GM10266 (cell line): ENCODE measurements around the gene SCN11A.
"Not testable (repeated sequence)": the region's sequence is repeated elsewhere in the genome, so short reads cannot be mapped to it uniquely, and the experiment has no call there.

ENCODE experiments used
- DNase-seq: peaks from one replicate; pipeline ENCODE4 v3.0.0; 2012; ENCODE audit errors: extremely low spot score
- TF ChIP-seq, protein P1 (sequence below): IDR thresholded peaks from 2 replicates; pipeline ENCODE4 v1.5.1; 2012; ENCODE audit warnings: mild to moderate bottlenecking, low read depth; ENCODE audit not compliant: control insufficient read depth, insufficient read depth; ENCODE audit errors: missing control alignments

The SCN11A gene

DNA sequence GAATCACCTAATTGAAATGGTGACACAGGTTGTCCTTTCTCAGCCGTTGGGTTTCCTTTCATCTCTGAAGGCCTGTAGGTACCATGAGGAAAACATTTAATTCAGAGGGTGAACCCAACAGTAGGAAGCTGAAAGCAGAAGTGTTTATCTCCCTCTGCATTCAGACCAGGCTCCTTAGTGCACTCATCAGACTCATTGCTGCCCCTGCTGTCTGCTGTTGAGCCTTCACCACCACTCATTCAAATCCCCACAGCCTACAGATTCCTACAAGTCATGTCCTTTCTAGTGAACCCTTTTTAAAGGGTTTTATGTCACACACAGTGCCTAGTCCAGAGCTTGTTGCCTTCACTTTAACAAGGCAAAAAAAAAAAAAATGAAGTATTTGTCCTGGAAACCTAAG lies 13.5 kb upstream of the SCN11A start:
- DNase-seq = peak; percentile 61
- TF ChIP-seq, protein P1, sequence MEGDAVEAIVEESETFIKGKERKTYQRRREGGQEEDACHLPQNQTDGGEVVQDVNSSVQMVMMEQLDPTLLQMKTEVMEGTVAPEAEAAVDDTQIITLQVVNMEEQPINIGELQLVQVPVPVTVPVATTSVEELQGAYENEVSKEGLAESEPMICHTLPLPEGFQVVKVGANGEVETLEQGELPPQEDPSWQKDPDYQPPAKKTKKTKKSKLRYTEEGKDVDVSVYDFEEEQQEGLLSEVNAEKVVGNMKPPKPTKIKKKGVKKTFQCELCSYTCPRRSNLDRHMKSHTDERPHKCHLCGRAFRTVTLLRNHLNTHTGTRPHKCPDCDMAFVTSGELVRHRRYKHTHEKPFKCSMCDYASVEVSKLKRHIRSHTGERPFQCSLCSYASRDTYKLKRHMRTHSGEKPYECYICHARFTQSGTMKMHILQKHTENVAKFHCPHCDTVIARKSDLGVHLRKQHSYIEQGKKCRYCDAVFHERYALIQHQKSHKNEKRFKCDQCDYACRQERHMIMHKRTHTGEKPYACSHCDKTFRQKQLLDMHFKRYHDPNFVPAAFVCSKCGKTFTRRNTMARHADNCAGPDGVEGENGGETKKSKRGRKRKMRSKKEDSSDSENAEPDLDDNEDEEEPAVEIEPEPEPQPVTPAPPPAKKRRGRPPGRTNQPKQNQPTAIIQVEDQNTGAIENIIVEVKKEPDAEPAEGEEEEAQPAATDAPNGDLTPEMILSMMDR = peak; percentile 54

- no peak for DNase-seq
- TF ChIP-seq, protein P1 = no peak
Observed at GRCh38 chr3:39064646-39065045, 12.9 kb upstream of the SCN11A start.

- DNase-seq = no peak
- TF ChIP-seq, protein P1 = no peak
Observed at GRCh38 chr3:39063143-39063542, 11.4 kb upstream of the SCN11A start.

DNA sequence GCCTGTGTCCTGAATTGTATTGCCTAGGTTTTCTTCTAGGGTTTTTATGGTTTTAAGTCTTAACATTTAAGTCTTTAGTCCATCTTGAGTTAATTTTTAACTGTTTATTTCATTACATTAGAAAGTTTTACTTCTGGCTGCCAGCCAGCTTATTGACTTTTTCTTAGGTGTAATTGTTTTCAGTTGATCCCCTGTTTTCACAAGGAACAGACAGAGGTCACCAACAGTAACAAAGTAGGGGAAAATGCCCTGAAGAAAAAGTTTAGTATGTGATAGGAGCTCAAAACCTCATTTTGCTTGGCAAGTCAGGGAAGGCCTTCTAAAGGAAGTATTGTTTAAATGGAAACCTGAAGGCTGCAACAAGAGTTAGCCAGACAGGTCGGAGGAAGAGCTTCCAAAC lies 10.4 kb upstream of the SCN11A start:
- TF ChIP-seq, protein P1 = no peak
- no peak for DNase-seq

DNA sequence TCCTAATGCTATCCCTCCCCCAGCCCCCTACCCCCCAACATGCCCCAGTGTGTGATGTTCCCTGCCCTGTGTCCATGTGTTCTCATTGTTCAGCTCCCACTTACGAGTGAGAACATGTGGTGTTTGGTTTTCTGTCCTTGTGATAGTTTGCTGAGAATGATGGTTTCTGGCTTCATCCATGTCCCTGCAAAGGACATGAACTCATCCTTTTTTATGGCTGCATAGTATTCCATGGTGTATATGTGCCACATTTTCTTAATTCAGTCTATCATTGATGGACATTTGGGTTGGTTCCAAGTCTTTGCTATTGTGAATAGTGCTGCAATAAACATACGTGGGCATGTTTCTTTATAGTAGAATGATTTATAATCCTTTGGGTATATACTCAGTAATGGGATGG lies 9.5 kb upstream of the SCN11A start:
- not testable (repeated sequence) for DNase-seq

DNA sequence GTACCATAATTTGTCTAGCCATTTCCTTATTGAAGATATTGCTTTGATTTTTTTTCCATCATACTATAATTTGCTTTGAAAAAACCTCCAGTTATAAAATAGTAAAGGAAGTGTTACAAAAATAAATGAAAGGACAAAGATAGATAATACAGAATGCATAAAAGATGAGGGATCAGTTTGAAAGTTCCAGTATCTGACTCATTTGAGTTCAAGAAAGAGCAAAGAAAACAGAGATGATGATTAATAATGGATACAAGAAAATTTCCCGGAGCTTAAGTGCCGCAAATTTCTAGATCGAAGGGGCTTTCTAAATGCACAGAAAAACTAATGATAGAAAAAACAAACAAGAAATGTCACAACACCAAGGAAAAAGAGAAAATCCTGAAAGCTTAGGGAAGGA lies 4.4 kb upstream of the SCN11A start:
- DNase-seq = no peak
- TF ChIP-seq, protein P1 = no peak

DNA sequence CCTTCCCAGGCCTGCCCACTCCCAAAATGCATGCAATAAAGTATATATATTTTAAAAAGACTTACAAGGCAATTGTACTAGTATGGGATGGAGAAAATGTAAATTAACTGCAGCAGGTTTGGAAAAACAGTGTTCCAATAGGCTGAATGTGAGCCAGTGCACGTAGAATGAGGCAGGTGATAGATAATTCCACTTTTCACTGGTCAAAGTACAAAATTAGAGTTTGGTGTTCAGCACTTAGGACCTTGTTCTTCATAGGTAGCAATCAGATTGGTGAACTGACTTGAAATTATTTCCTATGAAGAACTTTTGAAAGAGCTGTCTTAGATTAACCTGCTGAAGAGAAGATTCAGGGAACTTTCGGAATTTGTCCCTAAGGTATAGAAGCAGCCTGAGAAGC lies 2.0 kb upstream of the SCN11A start:
- DNase-seq = no peak
- TF ChIP-seq, protein P1 = no peak

DNA sequence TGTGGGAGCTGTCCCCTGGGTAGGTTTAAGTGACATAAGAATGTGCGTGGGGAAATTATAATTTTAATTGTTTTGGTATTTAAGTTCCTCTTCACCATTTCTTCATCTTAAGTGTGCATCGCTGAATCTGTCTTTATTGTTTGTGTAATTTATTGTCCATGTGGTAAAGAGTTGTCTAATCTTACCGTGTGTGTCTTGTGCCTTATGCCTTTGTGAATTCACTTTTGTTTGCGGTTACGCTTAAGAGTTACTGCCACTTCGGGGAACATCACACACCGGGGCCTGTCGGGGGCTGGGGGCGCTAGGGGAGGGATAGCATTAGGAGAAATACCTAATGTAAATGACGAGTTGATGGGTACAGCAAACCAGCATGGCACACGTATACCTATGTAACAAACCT lies 839 bp upstream of the SCN11A start:
- DNase-seq = no peak
- TF ChIP-seq, protein P1 = no peak
